GM10266 (cell line): ENCODE measurements around the gene FRY.
A peak's percentile ranks its signal among the peaks of the same experiment; 100 is the strongest.

Experiments
- DNase-seq: peaks from one replicate; pipeline ENCODE4 v3.0.0; 2012; ENCODE audit errors: extremely low spot score
- CTCF ChIP-seq: IDR thresholded peaks from 2 replicates; pipeline ENCODE4 v1.5.1; 2012; ENCODE audit warnings: mild to moderate bottlenecking, low read depth; ENCODE audit not compliant: control insufficient read depth, insufficient read depth; ENCODE audit errors: missing control alignments

The FRY gene

GRCh38 chr13:32116210-32116609 is 84.6 kb downstream of the FRY start:
- TF ChIP-seq CTCF: no peak
- DNase-seq: no peak

GRCh38 chr13:32117001-32117400 is 85.4 kb downstream of the FRY start:
- no peak for DNase-seq
- no peak for TF ChIP-seq CTCF

GRCh38 chr13:32117701-32118100 is 86.1 kb downstream of the FRY start:
- no peak for DNase-seq
- TF ChIP-seq CTCF: no peak

GRCh38 chr13:32121316-32121715 is 89.7 kb downstream of the FRY start:
- DNase-seq: no peak
- TF ChIP-seq CTCF: no peak

GRCh38 chr13:32124743-32125142 is 93.2 kb downstream of the FRY start:
- TF ChIP-seq CTCF: no peak
- DNase-seq: no peak

GRCh38 chr13:32125221-32125689 is 93.7 kb downstream of the FRY start:
- no peak for TF ChIP-seq CTCF
- peak; percentile 8 for DNase-seq

- TF ChIP-seq CTCF: no peak
- no peak for DNase-seq
Measured at GRCh38 chr13:32125751-32126150, 94.2 kb downstream of the FRY start.
